ENCODE measurements around the gene KLHL13.

GRCh38 chrX:117936118-117936517 lies 180.5 kb downstream of the KLHL13 start:
- no peak for TF ChIP-seq BHLHE40 (IDR thresholded peaks at IDR 0.05; ENCODE audit: borderline replicate concordance)
- TF ChIP-seq ELF4 (IDR thresholded peaks at IDR 0.05), result no peak
- no peak for TF ChIP-seq SUZ12 (IDR thresholded peaks at IDR 0.05)
- no peak for TF ChIP-seq CTBP1 (IDR thresholded peaks at IDR 0.05; ENCODE audit: borderline replicate concordance)
- no peak for TF ChIP-seq ZNF384 (IDR thresholded peaks at IDR 0.05)
- no peak for TF ChIP-seq PKNOX1 (IDR thresholded peaks at IDR 0.05)
- TF ChIP-seq FOXK2 (IDR thresholded peaks at IDR 0.05), result no peak
- TF ChIP-seq TARDBP (IDR thresholded peaks at IDR 0.05), result no peak
- TF ChIP-seq FOXM1 (IDR thresholded peaks at IDR 0.05; ENCODE audit: borderline replicate concordance), result no peak
- no peak for TF ChIP-seq SP1 (IDR thresholded peaks at IDR 0.05)

Data from HEK293T (cell line).